Heart right ventricle (tissue), 16 donors: ENCODE results near the gene FAM241B. TPM values are rescaled to one million over a fixed set of nuclear protein-coding genes. Genes with fewer than 3 reads are reported as not detected.

Experiments
- ATAC-seq, 8 donors: fragments of 200-7000 bp; cut with Tn5 transposase; one replicate each; pipeline ENCODE4 v1.9.1; 2020; ENCODE audit warnings: mild to moderate bottlenecking in 8 of 8, moderate library complexity in 8 of 8, moderate number of reproducible peaks in 1 of 8
- DNase-seq, 2 donors: peaks; one replicate each; pipeline ENCODE4 v3.0.0-alpha.2; 2020
- H3K27ac ChIP-seq, 10 donors: fragments of 200-600 bp; sonication (generic) in 2 of 10; one replicate each; pipeline versions ENCODE4 v1.5.0 to v1.8.0; 2020 to 2022; ENCODE audit warnings: mild to moderate bottlenecking in 3 of 10
- H3K27me3 ChIP-seq, 7 donors: fragments of 200-600 bp; one replicate each; pipeline ENCODE4 v1.8.0; 2021 to 2022; ENCODE audit warnings: mild to moderate bottlenecking in 2 of 7
- H3K36me3 ChIP-seq, 9 donors: fragments of 200-600 bp; sonication (generic) in 1 of 9; one replicate each; pipeline versions ENCODE4 v1.5.0 to v1.8.0; 2020 to 2022; ENCODE audit warnings: mild to moderate bottlenecking in 2 of 9
- H3K4me1 ChIP-seq, 9 donors: fragments of 200-600 bp; sonication (generic) in 1 of 9; one replicate each; pipeline versions ENCODE4 v1.5.0 to v1.8.0; 2020 to 2022; ENCODE audit warnings: mild to moderate bottlenecking in 4 of 9
- H3K4me3 ChIP-seq, 10 donors: fragments of 200-600 bp; sonication (generic) in 2 of 10; one replicate each; pipeline versions ENCODE4 v1.5.0 to v1.8.0; 2020 to 2022; ENCODE audit warnings: mild to moderate bottlenecking in 7 of 10, moderate library complexity in 2 of 10
- H3K9me3 ChIP-seq, 11 donors: fragments of 200-600 bp in 10 of 11; sonication (generic) in 2 of 11; one replicate each; pipeline versions ENCODE4 v1.5.0 to v1.8.0; 2013 to 2022; ENCODE audit warnings: mild to moderate bottlenecking in 2 of 11, control low read depth in 1 of 11, moderate library complexity in 1 of 11
- CTCF ChIP-seq, 9 donors: fragments of 200-600 bp; sonication (generic) in 2 of 9; IDR thresholded peaks; one replicate each; pipeline versions ENCODE4 v1.5.0 to v1.8.0; 2021 to 2022; ENCODE audit warnings: antibody characterized with exemption in 9 of 9, mild to moderate bottlenecking in 5 of 9, moderate library complexity in 1 of 9
- WGBS, 2 donors: extraction: QIAGEN DNeasy Blood & Tissue Kit; methylation state at CpG; one replicate each; pipeline ENCODE4 v1.1.7; 2013; ENCODE audit warnings: inconsistent platforms in 1 of 2; 5-methylcytosine and 5-hydroxymethylcytosine counted together
- intact Hi-C, 10 donors: fragments of 100-400 bp; cut with DNase I; formaldehyde crosslinking; loops; one replicate each; pipeline versions ENCODE4 v1.11.1 to v1.14.2; 2022
- polyA plus RNA-seq, 2 donors: library from polyadenylated mRNA; stranded (reverse); fragments of 200-250 nt; gene quantifications; one replicate each; pipeline ENCODE4 v1.2.3, GENCODE V29; 2013
- total RNA-seq, 10 donors: library from RNA; stranded (reverse); fragmentation: NEBNext Ultra II Directional in 3 of 10; extraction: Animal tissue kit (Norgen Biotek cat#: 25700) in 3 of 10; gene quantifications; one replicate each; pipeline versions ENCODE4 v1.2.1 to v1.2.4, GENCODE V29; 2021 to 2023
- donor health status: Arrhythmogenic right ventricular cardiomyopathy.
- donor health status: ischemic (EF 13 %, LVEDD 7.1; RV severe dilation, severe dysfunction).
- donor health status: healthy with polysubstance abuse.
- donor health status: DM: no; HTN: yes; CAD: no.
- donor health status: DM: no; HTN: no; CAD: no.
- donor health status: ischemic (EF 25% LVEDD 6.9; RV normal size, moderate dysfunction).
- donor health status: ischemic (EF 25% LVEDD 5.7; RV mildly dilated, moderate dysfunction).
- donor health status: healthy.
- donor health status: DM: yes; HTN: yes; CAD: no.
- donor health status: Ischemic cardiomyopathy.
- donor health status: ischemic (EF 35%, LVEDD 5.7; RV mildly dilated, moderate dysfunction).
- donor health status: nonischemic (EF 11% LVEDD 7.7; RV severe dilation, severe dysfunction).
- donor health status: DM: yes; HTN: yes; CAD: no.
- donor health status: PGD.
- donor health status: ischemic (EF 29% LVEDD 5.4; RV normal size, mild dysfunction).
- donor health status: nonischemic (EF 23%, LVEDD 6.1; RV moderate dilation, normal function).

FAM241B gene
- total and polyA plus RNA-seq, 12 donors: 1.4 to 9.0 (median 4.5) TPM

DNA sequence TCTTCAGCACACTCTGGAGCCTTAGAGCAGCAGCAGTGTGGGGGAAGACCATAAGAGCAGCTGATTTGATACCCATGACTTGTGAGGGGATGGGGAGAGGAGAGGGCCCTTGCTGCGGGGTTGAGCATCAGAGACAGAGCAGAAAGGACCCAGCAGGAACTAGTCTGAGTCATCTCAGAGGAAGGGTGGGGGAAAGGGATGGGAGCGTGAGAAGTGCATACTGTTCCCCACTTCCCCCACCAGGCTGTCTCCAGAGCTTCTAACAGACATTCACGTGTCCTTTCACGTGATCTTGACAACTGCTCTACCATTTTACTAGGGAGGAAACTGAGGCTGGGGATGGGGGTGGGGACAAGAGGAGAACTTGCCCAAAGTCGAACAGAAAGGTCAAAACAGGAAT lies 38.7 kb downstream of the FAM241B start:
- ATAC-seq: no peak
- no peak for DNase-seq
- H3K27me3 ChIP-seq: peaks cover 0 to 40% (median 25%) of the 10 kb centered on the region in 7 donors
- TF ChIP-seq CTCF (IDR thresholded peaks at IDR 0.05): no peak
- H3K36me3 ChIP-seq: no peaks in the 10 kb centered on the region
- H3K4me1 ChIP-seq: no peaks in the 10 kb centered on the region
- H3K4me3 ChIP-seq: no peak overlapping the region
- H3K9me3 ChIP-seq: peaks cover 0 to 4% (median 0%) of the 10 kb centered on the region in 11 donors
- intact Hi-C loops: no loop called here
- no peak overlapping the region for H3K27ac ChIP-seq
- 75 to 87% methylated on average over 5 of the region's 5 CpGs for WGBS, 2 donors

DNA sequence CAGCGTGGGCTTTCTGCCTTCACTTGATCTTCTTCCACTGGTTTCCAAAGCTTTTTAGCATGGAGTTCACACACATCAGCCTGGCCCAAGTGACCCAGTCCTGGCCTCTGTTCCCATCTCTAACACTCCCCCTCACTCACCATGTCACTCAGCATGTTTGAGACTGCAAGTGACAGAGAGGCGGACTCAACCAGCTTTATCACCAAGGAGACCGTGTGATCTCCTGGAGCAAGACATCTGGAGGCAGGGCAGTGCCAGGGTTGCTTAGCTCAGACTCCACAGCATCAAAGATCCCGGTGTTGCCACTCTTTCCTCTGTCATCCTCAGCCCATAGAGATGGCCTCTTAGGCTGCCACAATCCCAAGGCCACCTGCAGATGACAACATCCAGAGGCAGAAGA lies 39.4 kb downstream of the FAM241B start:
- Histone ChIP-seq H3K9me3 (peaks cover 0 to 4% (median 0%) of the 10 kb centered on the region in 11 donors), H3K27me3 (peaks cover 0 to 40% (median 23%) of the 10 kb centered on the region in 7 donors), H3K4me3 (no peak overlapping the region), H3K4me1 (no peaks in the 10 kb centered on the region), H3K36me3 (no peaks in the 10 kb centered on the region), H3K27ac (no peak overlapping the region)
- ATAC-seq: no peak
- 73 to 76% methylated on average over 4 of the region's 4 CpGs for WGBS, 2 donors
- DNase-seq: no peak
- no peak for TF ChIP-seq CTCF (IDR thresholded peaks at IDR 0.05)
- intact Hi-C loops: no loop called here

- DNase-seq: no peak
- Histone ChIP-seq H3K27me3 (peaks cover 0 to 34% (median 25%) of the 10 kb centered on the region in 7 donors), H3K27ac (no peak overlapping the region), H3K4me1 (no peaks in the 10 kb centered on the region), H3K4me3 (no peak overlapping the region), H3K36me3 (no peaks in the 10 kb centered on the region), H3K9me3 (peaks cover 0 to 4% (median 0%) of the 10 kb centered on the region in 11 donors)
- intact Hi-C loops: no loop called here
- TF ChIP-seq CTCF (IDR thresholded peaks at IDR 0.05): no peak
- WGBS, 2 donors: 78 to 79% methylated on average over 3 of the region's 3 CpGs
- ATAC-seq: no peak
Observed at GRCh38 chr10:69673521-69673920, 43.5 kb downstream of the FAM241B start.

DNA sequence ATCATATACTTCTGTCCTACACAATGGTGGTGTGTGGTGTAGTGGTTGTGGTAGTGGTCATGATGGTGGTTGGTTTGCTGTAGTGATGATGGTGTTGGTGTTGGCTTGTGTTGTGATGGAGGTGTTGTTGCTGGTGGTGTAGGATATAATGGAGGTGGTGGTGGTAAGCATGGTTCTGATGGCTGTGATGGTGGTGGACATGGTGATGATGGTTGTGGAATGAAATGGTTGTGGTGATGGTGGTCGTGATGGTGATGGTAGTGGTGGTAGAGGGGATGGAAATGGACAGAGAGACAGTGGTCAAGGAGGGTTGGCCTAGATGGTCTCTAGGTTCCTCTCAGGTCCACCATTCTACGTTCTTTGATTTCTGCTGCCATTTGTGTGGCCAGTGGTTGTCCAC lies 44.7 kb downstream of the FAM241B start:
- intact Hi-C loops: no loop called here
- Histone ChIP-seq H3K4me3 (no peak overlapping the region), H3K36me3 (no peaks in the 10 kb centered on the region), H3K9me3 (peaks cover 0 to 4% (median 0%) of the 10 kb centered on the region in 11 donors), H3K27ac (no peak overlapping the region), H3K4me1 (no peaks in the 10 kb centered on the region), H3K27me3 (peaks cover 0 to 38% (median 24%) of the 10 kb centered on the region in 7 donors)
- DNase-seq (no peak), ATAC-seq (no peak)
- 76 to 84% methylated on average over 2 of the region's 2 CpGs for whole genome bisulfite sequencing, 2 donors
- TF ChIP-seq CTCF (IDR thresholded peaks at IDR 0.05): no peak
